Medulla oblongata (tissue), 1 donor: ENCODE data around the gene ADAM22.

Source experiments
- DNase-seq: peaks from one replicate; pipeline ENCODE4 v3.0.0-alpha.2; 2015; ENCODE audit errors: extremely low spot score

Gene ADAM22

DNA sequence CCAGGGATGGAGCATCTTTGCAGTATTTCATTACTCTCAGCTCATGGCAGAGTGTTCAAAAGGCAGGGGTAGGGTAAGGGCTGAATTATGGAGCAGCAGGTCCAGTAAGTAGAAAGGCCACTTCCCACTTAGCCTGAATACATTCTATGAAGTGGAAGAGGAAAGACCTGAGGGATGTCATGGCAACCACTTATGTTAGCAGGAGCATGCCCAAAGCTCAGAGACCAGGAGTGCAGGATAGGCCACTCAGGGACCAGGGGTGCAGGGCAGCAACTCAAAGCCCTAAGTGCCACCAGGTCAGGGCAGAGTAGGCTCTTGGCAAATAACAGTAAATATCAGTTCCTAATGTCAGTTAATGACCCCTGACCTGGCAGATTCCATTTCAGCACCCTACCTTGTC lies 282.2 kb downstream of the ADAM22 start:
- no peak for DNase-seq

GRCh38 chr7:88217675-88218428 lies 283.8 kb downstream of the ADAM22 start:
- DNase-seq: peak; percentile 38

DNA sequence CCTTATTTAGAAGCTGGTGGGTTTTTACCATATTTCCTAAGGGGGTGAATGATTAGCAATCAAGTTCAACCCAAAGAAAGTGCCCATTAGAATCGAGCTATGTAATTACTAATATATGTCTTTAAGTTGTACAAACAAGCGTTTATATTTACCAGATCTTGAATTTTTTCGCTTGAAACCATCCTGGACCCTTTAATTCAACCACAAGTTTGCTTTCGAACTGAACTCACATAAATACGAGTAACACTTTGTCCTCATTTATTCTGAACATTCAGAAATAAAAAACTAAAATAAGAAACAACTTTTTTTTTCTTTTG lies 284.3 kb downstream of the ADAM22 start:
- no peak for DNase-seq

DNA sequence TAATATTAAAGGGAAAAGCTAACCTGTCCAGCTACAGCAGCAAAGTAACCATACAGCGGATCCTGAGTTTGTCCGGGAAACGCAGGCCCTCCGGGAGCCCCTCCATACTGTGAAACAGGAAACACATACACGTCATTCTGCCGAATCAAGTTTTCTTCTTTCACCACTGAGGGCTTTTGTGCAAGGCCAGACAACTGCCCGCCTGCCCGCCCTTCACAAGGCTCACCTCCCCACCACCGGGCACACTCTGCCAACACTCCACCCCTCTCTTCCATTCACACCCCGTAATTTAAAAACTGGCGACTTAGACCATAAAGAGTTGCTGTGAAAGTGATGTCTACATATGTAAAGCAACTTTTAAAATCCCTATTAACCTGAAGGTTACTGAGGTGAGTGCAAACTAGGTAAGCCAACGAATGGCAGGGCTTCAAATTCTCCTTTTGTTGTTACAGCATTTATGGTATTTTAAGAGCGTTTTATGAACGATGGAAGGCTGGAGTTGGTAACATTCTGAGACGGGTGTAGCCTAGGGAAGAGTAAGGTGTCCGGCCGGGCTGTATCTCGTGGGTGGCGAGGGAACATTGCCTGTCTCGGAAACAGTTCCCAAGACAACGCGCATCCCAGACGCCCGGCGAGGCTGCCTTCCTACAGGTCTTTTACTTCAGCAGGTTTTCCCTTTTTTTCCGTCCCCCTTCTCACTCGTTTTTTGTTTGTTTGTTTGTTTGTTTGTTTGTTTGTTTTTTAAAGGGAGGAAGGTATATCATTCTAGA lies 285.0 kb downstream of the ADAM22 start:
- peak; percentile 81 for DNase-seq

DNA sequence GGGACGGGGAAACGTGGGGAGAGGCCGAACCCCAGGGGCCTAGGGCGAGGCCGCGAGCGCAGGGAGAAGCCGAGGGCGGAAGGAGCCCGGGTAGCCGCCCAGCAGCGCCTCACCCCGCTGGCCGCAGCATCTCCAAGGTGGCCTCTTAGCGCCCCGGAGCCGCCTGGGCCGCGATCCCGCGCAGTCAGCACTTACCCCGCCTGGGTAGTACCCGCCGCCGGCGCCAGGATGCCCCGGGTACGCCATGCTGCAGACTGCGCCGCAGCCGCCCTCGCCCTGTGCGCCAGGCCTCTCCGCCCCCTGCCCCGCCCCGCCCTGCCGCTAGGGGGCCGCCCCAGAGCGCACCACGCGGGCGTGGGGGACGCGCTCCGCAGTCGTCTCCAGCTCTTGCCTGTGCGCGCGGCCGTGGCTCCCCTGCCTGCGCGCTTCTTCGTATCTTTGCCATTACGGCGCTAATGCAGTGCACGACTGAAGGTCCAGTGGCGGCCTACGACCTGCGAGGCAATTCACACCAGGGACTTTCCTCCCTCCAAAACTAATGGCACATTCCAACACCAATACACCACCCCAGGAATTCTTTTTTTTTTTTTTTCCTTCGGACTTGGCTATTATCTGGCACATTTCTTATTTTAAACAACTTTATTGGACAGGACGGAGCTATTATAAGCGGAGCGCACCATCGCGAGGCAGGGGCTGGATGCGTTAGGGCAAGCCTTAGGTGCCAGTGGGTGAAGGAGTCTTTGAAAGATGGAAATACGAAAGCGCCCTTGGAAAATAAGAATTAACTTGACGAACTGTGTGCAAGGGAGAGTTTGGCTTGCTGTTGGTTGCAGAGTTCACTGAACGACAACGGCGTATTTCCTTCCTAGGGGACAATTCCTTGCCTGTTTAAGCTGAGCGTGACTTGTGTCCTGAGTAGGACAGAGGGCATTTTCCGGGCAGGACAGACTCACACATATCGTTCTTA lies 286.0 kb downstream of the ADAM22 start, which contains the start of gene SRI:
TSS of gene SRI (minus strand) at position 258 of the 967 bp plus-strand sequence. CDS start at position 246, 12 bp downstream.
- DNase-seq: peak; percentile 89

DNA sequence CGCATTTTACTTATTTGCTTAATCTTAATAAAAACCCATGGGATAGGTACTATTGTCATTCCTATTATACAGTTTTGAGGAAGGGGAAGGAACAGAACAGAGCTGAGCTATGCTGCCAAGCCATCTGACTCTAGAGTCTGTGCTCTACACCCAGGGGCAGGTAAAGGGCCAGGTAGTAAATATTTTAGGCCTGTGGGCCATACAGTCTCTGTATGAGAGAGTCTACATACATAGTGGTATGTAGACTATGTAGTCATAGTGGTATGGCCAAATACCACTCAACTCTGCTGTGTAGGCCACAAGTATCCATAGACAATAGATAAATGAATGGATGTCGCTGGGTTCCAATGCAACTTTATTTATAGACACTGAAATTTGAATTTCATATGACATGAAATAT lies 289.2 kb downstream of the ADAM22 start:
- no peak for DNase-seq

GRCh38 chr7:88224601-88225275 lies 290.7 kb downstream of the ADAM22 start:
- no peak for DNase-seq

GRCh38 chr7:88226201-88226600 lies 292.1 kb downstream of the ADAM22 start:
- no peak for DNase-seq

- DNase-seq: no peak
These were observed 292.9 kb downstream of the ADAM22 start for GRCh38 chr7:88226886-88227516.

GRCh38 chr7:88229302-88229995 lies 295.4 kb downstream of the ADAM22 start:
- DNase-seq: no peak

GRCh38 chr7:88230646-88231045 lies 296.6 kb downstream of the ADAM22 start:
- no peak for DNase-seq

- no peak for DNase-seq
These were observed 299.8 kb downstream of the ADAM22 start for GRCh38 chr7:88233828-88234227.

DNA sequence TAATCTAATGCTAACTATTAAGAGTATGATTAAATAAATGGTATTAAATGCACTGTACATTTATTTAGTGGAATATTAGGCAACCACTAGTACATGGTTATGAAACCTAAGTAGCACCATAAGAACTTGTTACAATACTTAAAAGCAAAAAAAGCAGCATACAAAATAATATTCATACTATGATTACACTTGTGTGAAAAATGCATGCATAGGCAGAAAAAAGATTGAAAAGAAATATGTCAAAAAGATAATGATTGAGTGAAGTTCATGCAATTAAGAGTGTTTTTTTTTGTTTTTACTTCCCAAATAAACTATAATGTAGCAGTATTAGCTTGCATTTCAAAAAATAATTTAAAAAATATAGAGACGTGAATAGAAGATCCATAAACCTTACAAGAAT lies 305.8 kb downstream of the ADAM22 start:
- DNase-seq: no peak

- peak; percentile 73 for DNase-seq
These were observed 309.4 kb downstream of the ADAM22 start for GRCh38 chr7:88243345-88243909.

DNA sequence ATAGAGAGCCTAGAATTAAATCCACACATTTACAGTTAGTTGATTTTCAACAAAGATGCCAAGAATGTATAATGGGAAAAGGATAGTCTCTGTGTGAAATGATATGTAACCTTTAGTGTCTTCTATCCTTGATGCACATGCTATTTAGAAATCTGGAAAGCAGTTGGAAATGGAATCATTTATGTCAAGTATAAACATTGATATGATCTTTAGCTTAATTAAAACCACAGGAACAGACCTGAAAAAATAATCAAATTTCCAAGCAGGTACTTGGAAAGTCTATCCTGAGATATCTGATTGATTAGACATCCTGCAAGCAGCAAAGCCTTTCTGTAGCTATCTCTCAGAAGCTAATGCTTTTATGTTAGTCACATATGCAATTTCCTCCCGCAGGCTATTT lies 310.2 kb downstream of the ADAM22 start:
- DNase-seq: no peak
